ENCODE measurements around the gene LATS2. TPM values are rescaled to one million over a fixed set of nuclear protein-coding genes. Genes with fewer than 3 reads are reported as not detected.

Gene LATS2
- total and polyA plus RNA-seq, 2 of the 8 experiments (the other 6 are each of a cell fraction or from before 2014, with no cell fraction given), result 8.3 to 26.2 TPM

GRCh38 chr13:20940083-20940482 is 121.3 kb downstream of the LATS2 start (continued):
- TF ChIP-seq JUN (IDR thresholded peaks at IDR 0.05; ENCODE audit: low read depth, low read length) (no peak), TBP (IDR thresholded peaks at IDR 0.05; ENCODE audit: low read depth, low read length) (no peak), CEBPB (IDR thresholded peaks at IDR 0.05; ENCODE audit: low read depth, low read length) (no peak), POLR2AphosphoS5 (IDR thresholded peaks at IDR 0.05; ENCODE audit: low read depth, low read length) (no peak)
- TF ChIP-seq, protein P1, sequence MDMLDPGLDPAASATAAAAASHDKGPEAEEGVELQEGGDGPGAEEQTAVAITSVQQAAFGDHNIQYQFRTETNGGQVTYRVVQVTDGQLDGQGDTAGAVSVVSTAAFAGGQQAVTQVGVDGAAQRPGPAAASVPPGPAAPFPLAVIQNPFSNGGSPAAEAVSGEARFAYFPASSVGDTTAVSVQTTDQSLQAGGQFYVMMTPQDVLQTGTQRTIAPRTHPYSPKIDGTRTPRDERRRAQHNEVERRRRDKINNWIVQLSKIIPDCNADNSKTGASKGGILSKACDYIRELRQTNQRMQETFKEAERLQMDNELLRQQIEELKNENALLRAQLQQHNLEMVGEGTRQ (IDR thresholded peaks at IDR 0.05; ENCODE audit: low read length), result no peak
